NCI-H2029 (cell line): ENCODE measurements around the gene SDK2.

Experiments
- DNase-seq: peaks from one replicate; lab custom pipeline; 2025; lab: John Stamatoyannopoulos, UW

The SDK2 gene

GRCh38 chr17:73420897-73421296, 223.3 kb downstream of the SDK2 start:
- no peak for DNase-seq

- no peak for DNase-seq
Measured at GRCh38 chr17:73419881-73420280, 224.4 kb downstream of the SDK2 start.

- DNase-seq = no peak
Measured at GRCh38 chr17:73419051-73419450, 225.2 kb downstream of the SDK2 start.

GRCh38 chr17:73415782-73416181, 228.5 kb downstream of the SDK2 start:
- no peak for DNase-seq

GRCh38 chr17:73414171-73414955, 229.9 kb downstream of the SDK2 start:
- no peak for DNase-seq

- no peak for DNase-seq
Measured at GRCh38 chr17:73412914-73413313, 231.3 kb downstream of the SDK2 start.

GRCh38 chr17:73411313-73411747, 232.9 kb downstream of the SDK2 start:
- no peak for DNase-seq

GRCh38 chr17:73410586-73411312, 233.5 kb downstream of the SDK2 start:
- no peak for DNase-seq

- DNase-seq = no peak
Measured at GRCh38 chr17:73404246-73404645, 240.0 kb downstream of the SDK2 start.

GRCh38 chr17:73402466-73402865, 241.8 kb downstream of the SDK2 start:
- no peak for DNase-seq

- no peak for DNase-seq
Measured at GRCh38 chr17:73401911-73402310, 242.3 kb downstream of the SDK2 start.

- no peak for DNase-seq
Measured at GRCh38 chr17:73400915-73401545, 243.2 kb downstream of the SDK2 start.

- no peak for DNase-seq
Measured at GRCh38 chr17:73399056-73399455, 245.2 kb downstream of the SDK2 start.

GRCh38 chr17:73397856-73398540, 246.2 kb downstream of the SDK2 start:
- DNase-seq = no peak

- DNase-seq = no peak
Measured at GRCh38 chr17:73397278-73397826, 246.9 kb downstream of the SDK2 start.

- no peak for DNase-seq
Measured at GRCh38 chr17:73396431-73397277, 247.6 kb downstream of the SDK2 start.

GRCh38 chr17:73394512-73395450, 249.5 kb downstream of the SDK2 start:
- DNase-seq = peak; percentile 62

- DNase-seq = no peak
Measured at GRCh38 chr17:73393962-73394361, 250.3 kb downstream of the SDK2 start.

- no peak for DNase-seq
Measured at GRCh38 chr17:73393381-73393780, 250.9 kb downstream of the SDK2 start.
